ENCODE data around the gene MRC2.

MRC2 gene

DNA sequence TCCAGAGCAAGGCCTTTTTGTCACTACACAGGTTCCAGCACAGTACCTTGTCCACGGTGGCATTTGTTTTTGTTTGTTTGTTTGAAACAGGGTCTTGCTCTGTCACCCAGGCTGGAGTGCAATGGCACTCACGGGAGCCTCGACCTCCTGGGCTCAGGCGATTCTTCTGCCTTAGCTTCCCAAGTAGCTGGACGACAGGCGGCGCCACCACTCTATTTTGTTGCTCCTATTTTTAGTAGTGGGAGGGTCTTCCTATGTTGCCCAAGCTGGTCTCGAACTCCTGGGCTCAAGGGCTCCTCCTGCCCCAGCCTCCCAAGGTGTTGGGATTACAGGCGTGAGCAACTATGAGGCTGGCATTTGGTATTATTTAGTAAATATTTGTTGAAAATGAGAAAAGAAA is 10.3 kb downstream of the MRC2 start:
- DNase-seq, result no peak

DNA sequence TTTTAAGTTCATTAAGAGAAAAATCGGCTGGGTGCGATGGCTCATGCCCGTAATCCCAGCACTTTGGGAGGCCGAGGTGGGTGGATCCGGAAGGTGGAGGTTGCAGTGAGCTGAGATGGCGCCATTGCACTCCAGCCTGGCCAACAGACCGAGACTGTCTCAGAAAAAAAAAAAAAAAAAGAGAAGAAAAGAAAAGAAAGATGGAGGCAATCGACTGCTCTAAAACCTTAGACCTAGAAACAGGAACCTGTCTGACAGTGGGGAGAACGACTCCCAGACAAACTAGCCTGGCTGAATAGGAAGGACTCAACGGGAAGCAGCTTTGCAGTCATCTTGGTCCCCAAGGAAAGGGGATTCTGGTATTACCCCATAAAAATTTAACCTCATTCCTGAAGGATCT is 13.7 kb downstream of the MRC2 start:
- DNase-seq, result no peak

GRCh38 chr17:62641951-62642350 is 14.5 kb downstream of the MRC2 start:
- DNase-seq, result no peak

DNA sequence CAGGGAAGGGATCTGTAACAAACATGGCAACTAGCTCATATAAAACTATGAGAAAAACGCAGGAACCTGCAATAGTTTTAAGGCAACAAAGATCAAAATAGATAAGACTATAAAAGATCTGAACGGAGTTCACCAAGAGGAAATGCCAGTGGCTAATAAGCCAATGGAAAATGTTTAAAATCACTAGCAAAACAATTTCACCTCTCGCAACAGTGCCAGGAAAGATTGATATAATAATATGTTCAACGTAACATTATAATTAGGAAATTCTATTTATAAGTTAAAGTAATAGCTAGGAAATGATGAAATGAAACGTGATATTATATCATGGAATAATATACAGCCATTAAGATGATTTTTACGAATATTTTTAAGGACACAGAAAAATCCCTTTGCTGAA is 16.0 kb downstream of the MRC2 start:
- no peak for DNase-seq

DNA sequence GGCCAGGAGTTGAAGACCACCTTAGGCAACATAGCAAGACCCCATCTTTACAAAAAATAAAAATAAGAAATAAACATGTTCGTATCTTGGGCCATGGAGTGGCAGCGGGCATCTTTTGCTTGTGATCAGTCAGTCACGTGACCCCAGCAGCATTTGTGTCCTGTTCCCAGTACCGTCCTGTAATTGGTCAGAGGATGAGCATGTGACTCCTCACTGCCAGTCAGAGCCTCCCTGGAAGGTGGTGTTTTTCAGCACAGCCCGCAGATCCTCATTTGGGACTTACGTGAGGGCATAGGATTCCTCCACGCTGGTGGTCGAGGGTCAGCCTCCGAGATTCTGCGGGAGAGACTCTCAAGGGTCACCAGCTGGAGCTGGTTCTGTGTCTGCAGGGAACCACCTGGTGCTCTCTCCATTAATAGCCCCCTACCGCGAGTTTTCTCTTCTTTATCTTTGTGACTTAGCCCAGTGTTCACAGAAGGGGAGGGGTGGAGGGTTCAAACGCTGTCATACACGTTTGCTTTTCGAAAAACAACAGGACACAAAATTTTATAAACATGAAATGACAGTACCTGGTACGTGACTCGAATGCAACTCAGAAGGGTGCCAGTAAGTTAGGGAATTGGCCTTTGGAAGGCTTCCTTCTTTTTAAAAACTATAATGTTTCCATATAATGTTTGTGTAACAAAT is 17.2 kb downstream of the MRC2 start:
- DNase-seq, result no peak

DNA sequence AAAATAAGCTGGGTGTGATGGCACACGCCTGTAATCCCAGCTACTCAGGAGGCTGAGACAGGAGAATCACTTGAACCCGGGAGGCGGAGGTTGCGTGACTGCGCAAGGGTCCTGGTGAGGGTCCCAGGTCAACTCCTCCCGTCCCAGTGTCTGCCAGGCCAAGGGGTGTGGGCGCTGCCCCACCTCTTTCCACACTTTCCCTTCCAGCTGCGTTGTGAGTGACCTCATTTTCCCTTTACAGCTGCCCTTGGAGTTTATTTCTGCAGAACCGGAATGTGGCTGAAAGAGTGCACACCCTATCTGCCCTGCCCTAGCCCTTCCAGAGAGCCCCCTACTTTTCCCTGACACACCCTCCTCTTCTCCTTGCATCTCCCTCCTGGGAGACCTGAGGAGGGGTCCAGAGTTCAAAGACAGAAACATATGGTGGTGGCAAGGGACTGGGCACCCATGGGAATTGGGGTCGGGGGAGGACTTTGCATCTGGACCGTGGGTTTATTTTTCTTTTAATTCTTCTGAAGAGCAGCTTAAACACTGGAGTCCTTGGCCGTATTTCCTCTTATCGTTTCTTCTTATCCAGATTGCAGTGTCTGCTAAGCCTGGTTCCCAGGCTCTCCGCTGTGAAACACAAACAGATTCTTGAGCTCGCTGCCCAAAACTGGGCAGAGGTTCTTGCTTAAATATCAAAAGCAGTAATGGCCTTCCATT is 20.9 kb downstream of the MRC2 start:
- DNase-seq, result no peak

DNA sequence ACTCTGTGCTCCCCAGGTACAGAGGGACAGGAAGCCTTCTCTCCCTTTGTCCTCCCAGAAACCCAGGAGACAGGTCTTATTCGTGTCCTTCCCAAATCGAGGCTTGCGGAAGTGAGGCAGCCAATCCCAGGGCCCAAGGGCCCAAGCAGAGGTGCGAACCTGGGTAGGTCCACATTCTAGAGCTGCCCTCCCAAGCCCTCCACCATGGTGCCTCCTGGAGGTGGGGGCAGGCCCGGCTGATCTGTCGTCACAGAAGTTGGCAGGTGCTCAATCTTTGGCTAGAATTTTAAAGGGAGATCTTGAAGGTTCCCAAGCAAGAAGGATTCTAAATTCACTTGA is 21.5 kb downstream of the MRC2 start:
- DNase-seq, result no peak

DNA sequence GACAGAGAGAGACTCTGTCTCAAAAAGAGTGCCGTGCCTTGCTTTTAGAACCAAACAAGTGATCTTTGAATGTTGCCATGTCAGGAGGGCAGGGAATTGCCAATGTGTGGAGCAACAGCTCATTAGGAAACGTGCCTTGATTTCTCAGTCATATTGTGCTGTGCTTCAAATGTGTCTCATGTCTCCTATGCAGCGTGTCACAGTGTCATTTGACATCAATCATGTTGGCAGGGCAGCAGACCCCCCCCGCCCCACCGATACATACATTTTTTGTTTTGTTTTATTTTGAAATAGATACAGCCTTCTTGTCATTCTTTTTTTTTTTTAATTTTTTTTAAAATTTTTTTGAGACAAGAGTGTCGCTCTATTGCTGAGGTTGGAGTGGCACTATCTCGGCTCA is 22.1 kb downstream of the MRC2 start:
- DNase-seq, result no peak

DNA sequence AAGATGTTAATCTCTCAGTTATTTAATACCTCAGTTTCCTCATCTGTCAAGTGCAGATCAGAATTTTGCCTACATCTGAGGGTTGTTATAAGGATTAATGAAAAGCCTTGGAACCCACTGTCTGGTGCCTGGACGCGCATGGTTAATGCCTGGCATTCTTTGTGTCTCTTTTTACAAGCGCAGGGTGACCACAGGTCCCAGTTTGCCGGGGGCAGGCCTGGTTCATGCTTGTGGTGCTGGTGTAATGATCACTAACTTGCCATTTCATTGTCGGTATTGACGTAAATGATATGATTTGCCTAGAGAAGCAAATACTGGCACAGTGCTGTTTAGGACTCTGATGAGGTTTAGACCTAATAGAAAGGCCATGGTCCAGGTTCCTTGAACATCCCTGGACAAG is 23.1 kb downstream of the MRC2 start:
- DNase-seq, result no peak

- peak; percentile 24 for DNase-seq
These were observed 25.0 kb downstream of the MRC2 start for GRCh38 chr17:62652251-62653001.

- peak; percentile 42 for DNase-seq
These were observed 25.7 kb downstream of the MRC2 start for GRCh38 chr17:62653002-62653825.

DNA sequence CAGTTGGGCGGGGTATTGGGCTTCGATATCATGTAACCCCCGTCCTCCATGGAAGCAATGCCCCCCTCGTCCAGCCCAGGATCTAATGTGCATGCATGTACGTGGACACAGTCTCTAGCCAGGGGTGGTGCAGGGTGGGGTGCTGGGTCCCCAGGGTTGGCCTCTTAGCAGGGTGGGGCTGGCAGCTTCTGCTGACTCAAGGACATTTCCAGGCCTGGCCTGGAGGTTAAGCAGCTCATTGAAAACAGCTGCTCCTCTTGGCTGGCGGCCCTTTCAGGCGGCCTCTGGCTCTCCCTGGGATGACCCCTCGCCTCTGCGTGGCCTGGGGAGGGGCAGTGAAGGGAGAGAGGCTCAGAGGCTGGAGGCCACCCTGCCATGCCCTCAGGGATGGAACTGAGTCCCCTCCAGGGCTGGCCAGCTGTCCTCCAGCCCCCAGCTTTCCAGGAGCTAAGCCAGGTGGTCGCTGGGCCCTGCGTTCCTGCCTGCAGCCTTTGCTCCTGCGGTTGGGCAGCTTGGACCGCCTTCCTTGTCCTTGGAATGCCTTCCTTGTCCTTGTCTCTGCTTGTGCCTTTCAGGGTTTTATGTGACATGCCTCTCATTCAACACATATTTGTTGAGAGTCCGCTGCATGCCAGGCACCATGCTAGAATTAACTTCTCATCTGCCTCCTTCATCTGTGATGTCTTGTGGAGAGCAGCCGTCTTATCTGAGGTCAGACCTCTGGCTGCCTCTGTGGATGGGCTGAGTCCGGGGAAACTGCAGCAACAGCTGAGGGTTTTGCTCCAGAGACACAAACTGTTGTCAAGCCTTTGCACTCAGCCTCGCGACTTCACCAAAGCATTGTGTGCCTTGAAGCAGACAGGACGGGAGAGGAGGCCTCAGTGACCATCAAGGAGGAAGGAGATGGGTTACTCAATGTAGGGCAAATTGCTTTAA is 26.6 kb downstream of the MRC2 start:
- no peak for DNase-seq

GRCh38 chr17:62655656-62656055 is 28.2 kb downstream of the MRC2 start:
- no peak for DNase-seq

GRCh38 chr17:62656446-62656845 is 29.0 kb downstream of the MRC2 start:
- no peak for DNase-seq

- no peak for DNase-seq
These were observed 29.7 kb downstream of the MRC2 start for GRCh38 chr17:62657145-62657665.

- DNase-seq, result no peak
These were observed 30.2 kb downstream of the MRC2 start for GRCh38 chr17:62657690-62658089.

DNA sequence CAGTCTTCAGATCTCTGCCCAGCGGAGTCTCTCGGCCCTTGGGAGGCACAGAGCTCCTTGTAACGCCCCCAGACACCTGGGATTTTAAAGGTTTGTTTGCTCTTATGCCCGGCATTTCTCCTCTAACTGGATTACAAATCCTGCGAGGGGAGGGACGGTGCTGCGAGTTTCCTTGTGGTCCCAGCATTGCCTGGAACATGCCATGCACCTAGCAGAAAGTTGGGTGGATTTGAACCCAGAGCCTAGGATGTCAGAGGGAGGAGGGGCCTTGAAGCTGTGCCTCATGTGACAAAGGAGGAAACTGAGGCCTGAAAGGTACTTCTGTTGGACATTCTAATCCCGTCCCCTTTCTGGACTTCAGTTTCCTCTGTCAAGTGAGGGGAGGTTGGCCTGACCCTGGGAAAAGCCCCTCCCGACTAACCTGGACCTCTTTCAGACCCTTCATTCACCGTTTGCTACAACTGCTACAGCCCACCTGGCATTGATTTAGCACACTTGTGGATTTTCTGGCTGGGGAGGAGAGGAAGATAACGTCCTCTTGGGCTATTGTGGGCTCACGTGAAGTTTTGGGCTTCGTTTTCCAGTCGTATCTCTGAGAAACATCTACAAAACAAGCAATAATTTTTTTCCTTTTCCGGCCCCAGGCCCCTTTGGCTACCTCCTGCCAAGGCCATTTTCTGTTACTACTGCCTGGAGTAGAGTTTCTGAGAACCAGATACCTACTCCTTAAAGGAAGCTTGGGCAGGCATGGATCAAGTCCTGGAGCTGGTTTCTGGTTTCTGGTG is 30.9 kb downstream of the MRC2 start:
- no peak for DNase-seq

DNA sequence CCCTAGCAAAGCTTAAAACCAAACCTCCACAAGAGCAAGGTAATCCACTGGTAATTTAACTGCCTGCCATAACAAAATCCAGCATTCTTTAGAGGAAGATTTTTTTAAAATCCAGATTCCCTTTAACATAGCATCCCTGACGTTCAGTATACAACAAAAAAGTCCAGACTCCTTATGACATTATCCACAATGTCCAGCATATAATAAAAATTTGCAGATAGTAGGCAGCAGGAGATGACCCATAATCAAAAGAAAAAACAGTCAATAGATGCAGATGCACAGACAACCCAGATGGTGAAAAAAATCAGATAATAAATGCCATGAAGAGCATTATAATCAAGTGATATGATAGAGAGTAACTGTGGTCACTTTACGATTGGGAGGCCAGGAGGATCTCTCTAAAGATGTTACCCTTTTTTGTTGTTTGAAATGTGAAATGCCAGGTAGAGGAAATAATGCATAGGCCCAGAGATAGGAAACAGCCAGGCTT is 33.2 kb downstream of the MRC2 start:
- DNase-seq, result no peak

DNA sequence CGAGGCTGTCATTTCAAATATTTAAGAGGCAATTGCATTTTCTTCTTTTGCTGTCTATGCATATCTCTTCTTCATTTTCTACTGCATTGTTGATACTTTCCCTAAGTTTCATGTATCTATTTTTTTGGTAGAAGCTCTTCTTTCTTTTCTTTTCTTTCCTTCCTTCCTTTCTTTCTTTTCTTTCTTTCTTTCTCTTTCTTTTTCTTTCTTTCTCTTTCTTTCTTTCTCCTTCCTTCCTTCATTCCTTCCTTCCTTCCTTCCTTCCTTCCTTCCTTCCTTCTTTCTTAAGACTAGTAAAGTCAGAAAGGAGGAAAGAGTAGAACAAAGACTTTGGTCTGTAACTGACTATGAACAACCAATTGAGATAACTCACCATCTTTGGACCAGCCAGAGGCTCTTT is 33.9 kb downstream of the MRC2 start:
- DNase-seq, result no peak

- no peak for DNase-seq
These were observed 35.4 kb downstream of the MRC2 start for GRCh38 chr17:62662855-62663254.

- no peak for DNase-seq
These were observed 35.8 kb downstream of the MRC2 start for GRCh38 chr17:62663304-62663703.
